Stimulated activated CD4-positive, alpha-beta T cell treated with anti-CD3 and anti-CD28 coated beads, Interleukin-12 subunit alpha, Interleukin-12 subunit beta, amount 100 ng/mL, for 24 hours (primary cell): ENCODE results near the gene LNX1.

Experiments
- DNase-seq, 2 experiments: peaks; one replicate each; pipeline ENCODE4 v3.0.0-alpha.2; 2020; ENCODE audit warnings: low read depth in 2 of 2

The LNX1 gene

DNA sequence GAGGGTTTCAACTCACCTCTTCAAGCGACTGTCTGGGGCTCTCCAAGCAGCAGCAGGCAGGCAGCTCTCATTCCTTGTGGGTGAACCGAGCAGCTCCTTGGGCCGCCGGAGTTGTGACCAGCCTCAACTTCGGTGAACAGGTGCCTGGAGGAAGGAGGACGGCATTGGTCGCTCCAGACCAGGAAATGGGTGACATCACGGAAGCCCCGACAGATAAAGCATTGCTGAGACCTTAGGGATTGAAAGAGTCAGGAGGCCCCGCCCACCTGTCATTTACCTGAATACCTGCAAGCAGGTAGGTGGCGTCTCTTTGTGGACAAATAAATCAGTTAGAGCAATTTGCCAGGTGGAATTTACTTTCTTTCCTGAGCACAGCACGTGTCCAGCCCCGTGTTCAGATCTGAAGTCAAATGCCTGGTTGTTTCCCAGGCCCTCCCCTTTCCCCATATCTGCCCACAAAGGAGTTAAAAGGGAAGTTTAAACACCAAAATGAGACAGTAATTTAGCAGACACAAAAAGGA, at the start of gene LNX1:
LNX1 (minus strand) TSS at position 115 of the 521 bp plus-strand sequence. CDS start 17,484 bp downstream, outside the sequence.
- DNase-seq: no peak

DNA sequence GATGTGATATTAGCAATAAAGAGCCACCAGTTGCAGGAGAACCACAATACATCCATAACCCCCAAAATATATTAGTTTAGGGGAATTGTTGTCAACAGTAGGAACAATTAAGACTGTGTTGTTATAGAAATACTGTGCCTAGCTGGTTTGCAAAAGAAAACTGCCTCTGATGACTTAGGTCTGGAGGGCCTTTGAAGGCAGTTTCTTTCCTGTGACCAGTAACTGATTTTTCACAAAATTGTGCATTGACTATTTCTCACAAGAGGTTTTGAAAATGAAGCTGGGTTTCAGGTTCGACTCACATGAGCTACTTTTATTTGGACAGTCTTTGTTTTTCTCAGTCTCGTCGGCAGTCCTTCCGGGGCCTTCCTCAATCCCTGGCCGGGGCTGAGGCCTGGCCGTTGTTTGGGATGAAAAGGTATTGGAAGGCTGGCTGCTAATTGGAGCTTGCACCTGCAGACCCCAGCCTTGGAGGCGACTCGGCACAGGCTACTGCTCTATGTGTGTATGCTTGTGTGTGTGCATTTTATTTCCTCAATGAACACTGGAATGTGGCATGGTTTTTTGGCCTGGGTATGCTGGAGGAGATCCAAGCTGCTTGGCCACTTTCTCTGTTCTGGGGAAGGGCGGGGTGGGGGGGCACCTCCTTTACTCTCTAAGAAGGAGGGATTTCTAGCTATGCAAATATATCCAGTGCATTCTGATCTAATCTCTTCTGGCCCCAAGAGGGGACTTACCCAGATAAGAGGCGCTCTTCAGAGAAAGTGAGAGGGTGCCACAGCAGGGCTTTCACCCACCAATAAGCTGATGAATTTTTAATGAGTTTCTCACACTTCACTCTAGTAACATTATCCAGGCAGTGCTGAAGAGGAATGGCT, 49.5 kb upstream of the LNX1 start:
- DNase-seq: no peak

DNA sequence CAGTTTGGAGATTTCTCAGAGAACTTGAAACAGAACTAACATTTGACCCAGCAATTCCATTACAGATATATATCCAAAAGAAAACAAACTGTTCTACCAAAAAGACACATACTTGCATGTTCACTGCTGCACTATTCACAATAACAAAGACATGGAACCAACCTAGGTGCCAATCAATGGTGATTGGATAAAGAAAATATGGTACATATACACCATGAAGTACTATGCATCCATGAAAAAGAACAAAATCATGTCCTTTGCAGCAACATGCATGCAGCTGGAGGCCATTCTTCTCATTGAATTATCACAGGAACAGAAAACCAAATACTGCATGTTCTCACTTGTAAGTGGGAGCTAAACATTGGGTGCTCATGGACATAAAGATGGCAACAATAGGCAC, 47.6 kb upstream of the LNX1 start:
- no peak for DNase-seq

DNA sequence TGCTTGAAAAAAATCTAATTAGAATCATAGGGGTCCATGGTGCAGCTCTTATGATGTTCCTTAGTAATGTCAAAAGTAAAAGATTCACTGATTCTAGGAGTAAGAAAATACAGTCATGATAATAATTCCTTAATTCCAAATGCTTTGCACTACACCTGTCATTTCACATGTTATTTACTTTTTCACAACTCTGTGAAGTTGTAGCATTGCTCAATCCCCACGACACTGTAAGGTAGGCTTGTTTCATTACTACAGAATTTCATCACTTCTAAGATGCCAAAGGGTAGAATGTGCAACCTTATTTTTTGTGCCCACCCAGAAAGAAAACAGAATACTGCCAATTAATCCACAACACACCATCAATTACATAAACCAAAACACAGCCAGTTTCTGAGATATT, 46.1 kb upstream of the LNX1 start:
- DNase-seq: no peak

DNA sequence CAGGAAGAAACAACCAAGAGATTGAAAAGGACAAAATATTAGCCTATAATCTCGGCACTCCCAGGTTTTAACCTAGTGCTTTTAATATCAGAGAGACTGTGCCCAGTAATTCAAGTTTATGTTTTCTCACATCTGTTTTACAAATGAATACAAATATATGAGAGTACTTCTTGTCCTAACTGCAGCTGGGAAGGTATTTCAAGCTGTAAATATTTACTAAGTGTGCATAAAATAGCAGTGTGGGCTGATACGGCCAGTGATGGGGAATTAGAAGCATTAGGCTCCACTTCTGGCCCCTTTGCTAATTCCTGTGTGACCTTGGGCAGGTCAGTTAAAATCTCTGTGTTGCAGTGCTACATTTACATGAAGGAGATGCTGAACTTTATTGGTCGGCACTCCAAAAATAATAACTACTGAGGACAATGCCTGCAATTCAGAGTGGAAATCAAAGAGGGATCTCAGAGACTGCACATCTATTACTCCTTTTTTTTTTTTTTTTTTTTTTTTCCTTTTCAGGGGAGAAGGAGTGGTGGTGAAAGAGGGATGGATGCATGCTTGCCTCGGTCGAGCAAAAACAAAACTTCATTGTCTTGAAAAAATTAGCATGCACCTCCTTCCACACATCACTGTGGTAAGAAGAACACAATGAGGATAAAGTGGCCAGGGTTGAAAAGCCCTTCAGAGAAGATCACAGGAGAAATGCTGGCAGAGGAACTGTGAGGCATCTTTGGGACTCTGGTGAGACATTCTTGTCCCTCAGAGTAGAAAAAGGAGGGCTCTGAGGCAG, 44.6 kb upstream of the LNX1 start:
- DNase-seq: no peak

DNA sequence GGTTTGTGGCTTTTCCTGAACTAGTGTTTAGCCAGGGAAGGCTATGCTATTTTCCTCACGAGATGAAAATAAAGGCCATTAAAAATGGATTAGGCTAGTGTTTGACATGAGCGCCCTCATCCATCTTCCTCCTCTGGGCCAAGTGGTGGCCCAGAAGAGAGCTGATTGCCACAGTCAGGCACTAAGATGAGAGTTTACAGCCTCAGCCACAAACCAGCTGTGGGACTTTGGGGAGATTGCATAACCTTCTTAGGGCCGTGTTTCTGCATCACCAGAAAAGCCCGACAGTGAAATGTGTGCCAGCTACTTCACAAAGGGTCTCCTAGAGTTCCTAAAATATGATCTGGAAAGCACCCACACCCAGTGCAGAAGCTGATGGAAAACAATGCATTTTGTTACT, 42.3 kb upstream of the LNX1 start:
- no peak for DNase-seq

DNA sequence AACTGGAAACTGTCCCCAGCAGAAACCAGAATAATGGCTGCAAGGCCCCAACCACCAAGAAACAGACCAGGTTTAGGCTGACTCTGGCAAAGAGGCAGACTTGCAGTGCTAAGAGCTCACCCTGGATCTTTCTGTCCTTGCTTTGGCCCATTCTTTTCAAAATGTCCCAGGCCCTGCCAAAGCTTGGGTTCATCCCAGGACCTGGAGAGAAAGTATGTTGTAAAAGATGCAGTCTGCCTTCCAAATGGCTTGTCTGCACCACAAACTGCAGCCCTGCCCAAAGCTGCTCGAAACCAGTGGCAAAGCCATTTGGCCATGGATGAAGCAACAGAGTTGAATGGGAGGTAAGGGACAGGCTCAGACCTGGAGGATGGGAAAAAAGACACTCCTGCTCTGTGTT, 38.0 kb upstream of the LNX1 start:
- no peak for DNase-seq

DNA sequence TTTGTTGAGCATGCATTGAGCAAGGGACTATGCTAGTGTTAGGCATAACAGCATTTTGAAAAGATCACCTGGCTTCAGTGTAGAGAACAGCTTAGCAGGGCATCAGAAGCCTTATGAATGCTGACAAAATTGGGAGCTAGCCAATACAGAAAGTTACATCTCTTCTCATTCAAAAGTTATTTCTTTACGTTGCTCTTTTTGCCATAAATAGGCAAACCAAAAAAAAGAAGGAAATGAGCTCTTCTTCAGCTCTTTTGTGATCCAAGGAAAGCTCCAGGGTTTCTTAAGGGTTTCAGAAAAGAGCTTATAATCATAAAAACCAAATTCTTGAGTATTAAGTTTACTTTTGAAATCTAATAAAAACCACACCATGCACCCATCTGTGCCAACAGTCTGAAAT, 35.2 kb upstream of the LNX1 start:
- DNase-seq: no peak

DNA sequence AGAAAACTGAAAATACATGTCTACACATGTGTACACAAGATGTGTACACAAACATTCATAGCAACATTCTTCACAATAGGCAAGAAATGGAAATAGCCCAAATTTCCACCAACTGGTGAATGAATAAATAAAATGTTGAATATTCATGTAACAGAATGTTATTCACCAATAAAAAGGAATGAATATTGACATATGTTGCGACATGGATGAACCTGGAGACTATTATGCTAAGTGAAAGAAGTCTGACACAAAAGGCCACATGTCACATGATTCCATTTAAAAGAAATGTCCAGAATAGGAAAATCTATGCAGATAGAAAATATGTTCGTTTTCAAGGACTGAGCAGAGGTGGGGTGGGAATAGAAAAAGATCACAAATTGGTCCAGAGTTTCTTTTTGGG, 34.6 kb upstream of the LNX1 start:
- DNase-seq: no peak

DNA sequence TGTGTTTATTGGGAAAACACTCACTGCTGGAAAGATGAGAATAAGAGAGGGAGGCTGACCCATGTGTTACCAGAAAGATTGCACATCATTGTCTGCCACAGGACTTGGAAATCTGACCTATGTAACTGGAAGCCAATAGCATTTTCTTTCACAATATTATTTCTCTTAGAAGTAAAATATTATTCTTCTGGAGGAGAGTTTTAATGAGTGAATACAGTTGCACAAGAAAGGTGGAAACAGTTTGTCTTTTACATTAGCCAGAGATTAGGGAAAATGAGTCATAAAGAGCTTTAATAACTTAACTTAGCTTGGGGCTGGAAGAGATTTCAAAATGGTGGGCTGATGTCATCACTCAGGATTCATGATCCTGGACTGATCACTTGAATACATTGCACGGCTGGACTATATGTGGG, 31.5 kb upstream of the LNX1 start:
- DNase-seq: no peak

DNA sequence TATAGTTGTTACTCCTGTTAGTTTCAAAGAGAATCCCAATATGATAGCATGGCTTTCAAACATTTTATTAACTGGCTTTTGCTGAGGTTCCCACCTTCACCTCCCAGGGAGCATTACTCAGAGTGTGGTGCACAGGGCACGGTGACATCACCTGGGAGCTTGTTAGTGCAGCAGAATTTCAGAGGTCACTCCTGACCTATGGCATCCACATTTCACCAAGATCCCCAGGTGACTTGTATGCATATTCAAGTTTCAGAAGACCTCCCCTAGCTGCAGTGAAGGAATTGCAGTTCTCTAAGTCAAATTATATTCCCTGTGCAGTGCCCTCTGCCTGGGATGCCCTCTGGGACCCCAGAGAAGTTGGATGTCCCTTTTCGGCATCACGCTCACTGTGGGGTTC, 29.7 kb upstream of the LNX1 start:
- no peak for DNase-seq

DNA sequence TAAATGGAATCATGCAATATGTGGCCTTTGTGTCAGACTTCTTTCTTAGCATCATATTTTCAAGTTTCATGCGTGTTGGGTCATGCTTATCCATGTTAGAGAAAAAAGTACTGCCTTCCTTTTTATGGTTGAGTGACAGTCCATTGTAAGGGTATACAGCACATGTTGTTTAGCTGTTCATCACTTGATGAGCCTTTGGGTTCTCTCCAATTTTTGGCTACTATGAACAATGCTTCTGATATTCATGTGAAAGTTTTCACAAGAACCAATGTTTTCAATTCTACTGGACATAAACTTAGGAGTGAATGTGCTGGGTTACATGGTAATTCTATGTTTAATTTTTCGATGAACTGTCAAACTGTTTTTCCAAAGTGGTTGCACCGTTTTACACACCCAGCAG, 28.1 kb upstream of the LNX1 start:
- DNase-seq: no peak

DNA sequence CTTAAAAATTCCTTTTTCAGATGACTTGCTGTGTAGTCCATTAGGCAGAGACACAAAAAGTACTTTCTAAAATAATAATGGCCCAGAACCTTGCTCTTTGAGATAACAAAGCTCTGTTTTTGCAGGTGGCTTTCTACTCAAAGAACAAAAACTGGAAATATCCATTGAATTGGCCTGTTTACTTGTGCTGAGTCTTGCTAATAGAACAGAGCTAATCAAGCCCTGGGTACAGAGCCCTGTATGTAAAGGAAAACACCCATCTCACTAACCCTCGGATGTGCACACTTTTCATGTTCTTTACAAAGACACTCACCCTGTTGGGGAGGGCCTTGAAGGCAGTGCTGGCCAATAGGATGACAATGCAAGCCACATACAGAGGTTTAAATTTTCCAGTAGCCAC, 27.0 kb upstream of the LNX1 start:
- no peak for DNase-seq

DNA sequence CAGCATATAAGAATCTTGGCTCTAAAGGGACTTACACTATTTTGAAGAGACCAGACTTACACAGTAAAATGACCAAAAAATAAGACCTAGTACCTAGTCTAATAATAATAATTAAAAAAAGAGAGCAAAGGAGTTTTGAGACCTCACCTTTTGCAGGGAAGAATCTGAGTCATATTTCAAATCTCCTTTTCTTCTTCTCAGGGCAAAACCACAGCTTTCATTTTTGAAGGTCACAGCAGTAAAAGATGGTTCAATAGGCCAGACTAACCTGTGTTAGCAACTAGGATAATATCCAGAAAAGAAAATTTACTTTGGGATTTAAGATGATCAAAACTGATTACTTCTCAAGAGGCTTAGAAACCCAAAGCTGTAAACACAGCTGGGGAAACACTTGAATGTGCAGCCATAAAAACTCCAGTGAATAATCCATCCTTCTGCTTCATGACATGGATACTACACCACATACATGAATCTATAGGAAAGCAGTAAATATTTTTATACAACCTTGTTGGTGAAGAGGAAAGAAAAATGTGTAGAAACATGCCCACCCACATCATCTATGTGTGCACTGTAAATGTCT, 25.9 kb upstream of the LNX1 start:
- no peak for DNase-seq

DNA sequence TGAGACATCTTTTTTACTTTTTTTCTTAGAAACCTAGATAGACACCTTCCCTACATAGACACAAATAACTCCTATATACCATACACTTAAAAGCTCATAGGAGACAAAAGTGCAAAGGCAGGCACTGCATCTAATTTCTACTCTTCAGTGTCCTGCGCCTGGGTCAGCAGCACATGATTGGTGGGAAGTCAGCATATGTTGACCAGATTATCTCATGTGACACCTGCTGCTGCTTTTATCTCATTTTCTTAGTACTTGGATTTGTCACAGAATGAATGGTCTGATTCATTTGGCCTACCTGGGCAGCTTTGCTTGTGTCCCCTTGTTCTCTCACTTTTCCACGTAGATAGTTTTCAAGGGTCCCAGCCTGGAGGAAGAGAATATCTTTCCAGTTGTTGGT, 24.9 kb upstream of the LNX1 start:
- DNase-seq: no peak

DNA sequence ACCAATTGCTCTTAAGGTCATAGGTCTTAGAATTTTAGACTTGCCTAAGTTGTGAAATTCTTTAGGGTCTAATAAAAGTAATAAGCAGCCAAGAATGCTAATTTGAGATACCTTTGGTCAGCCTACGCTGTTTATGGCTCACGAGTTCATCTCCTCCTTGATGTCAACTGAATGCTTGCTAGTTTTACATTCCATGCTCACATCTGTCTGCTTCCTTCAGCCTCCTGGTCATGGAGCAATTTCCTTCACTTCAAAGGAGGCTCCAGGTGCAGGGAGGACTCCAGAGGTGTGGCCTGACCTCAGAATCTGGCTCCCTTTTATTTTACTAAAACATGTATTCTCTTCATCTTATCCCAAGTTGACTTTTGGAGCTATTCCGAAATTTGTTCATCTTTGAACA, 23.3 kb upstream of the LNX1 start:
- DNase-seq: no peak

DNA sequence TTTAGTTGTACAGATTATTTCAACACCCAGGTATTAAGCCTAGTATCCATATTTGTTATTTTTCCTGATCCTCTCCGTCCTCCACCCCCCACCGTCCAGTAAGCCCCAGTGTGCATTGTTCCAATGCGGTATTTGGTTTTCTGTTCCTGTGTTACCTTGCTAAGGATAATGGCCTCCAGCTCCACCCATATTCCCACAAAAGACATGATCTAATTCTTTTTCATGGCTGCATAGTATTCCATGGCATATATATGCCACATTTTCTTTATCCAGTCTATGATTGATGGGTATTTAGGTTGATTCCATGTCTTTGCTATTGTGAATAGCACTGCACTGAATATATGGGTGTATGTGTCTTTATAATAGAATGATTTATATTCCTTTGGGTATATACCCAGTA, 22.1 kb upstream of the LNX1 start:
- no peak for DNase-seq

DNA sequence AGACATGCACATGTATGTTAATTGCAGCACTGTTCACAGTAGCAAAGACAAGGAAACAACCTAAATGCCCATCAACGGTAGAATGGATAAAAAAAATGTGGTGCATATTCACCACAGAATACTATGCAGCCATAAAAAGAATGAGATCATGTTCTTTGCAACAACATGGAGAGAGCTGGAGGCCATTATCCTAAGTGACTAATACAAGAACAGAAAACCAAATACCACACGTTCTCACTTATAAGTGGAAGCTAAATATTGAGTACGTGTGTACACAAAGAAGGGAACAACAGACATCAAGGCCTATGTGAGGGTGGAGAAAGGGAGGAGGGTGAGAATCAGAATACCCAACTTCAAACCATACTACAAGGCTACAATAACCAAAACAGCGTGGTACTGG, 17.4 kb upstream of the LNX1 start:
- no peak for DNase-seq

DNA sequence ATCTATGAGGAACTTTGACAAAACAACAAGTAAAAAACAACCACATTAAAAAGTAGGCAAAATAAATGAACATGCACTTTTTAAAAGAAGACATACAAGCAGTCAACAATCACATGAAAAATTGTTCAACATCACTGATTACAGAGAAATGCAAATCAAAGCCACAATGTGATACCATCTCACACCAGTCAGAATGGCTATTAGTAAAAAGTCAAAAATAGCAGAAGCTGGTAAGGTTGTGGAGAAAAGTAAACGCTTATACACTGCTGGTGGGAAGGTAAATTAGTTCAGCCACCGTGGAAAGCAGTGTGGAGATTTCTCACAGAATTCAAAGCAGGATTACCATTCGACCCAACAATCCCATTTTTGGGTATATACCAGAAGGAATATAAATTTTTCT, 17.0 kb upstream of the LNX1 start:
- DNase-seq: no peak

DNA sequence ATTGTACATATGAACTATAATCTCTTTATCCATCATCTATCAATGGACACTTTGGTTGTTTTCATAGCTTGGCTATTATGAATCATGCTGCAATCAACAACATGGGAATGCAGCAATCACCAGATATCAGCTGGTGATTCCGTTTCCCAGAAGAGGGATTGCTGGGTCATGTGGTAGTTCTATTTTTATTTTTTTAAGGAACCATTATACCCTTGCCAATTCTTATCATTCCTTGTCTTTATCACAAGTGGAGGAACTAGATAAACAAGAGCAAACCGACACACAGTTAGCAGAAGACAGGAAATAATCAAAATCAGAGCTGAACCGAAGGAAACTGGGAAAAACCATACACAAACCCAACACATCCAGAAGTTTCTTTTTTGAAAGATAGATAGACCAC, 14.5 kb upstream of the LNX1 start:
- no peak for DNase-seq

DNA sequence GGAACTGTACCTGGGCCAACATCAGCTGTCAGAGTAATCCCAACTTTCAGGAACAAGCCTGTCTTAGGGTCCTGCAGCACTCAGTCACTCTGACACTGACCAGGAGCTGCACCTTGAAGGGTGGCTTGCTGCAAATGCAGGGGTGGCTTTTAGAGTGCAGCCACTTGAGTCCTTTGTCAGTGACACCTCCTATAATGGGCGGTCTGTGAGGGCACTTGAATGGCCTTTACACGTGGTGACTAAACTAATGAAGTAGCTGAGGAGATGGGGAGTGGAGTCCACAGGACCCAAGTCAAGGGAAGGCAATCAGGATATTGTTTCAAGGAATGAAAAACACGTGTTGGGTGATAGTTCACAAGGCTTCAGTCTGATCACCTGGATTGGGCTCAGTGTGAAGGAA, 11.1 kb upstream of the LNX1 start:
- no peak for DNase-seq

DNA sequence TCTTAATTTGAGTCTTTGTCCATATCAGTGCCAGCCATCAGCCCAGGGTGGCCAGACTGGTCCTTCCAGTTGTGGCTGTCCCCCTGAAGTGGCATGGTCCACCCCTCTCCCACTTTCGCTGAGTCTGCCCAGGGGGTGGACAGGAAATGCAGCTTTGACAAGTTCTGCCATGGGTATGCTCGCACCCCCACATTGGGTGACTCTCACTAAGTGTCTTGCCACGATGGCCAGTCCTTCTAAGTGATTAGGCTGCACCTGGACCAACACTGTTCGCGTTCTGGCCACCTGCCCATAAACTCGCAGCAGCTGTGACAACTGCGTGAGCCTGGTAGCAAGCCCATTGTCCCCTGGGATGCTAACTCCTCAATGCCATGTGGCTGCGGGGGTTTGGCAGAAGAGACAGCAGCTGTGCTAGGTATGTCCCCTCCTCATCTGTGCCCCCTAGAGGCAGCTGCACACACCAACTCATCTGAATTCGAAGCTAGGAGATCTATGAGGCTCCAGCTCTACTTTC, 10.0 kb upstream of the LNX1 start:
- no peak for DNase-seq
